DMS53 treated with DMSO at 0.1 percent for 48 hours (cell line): Measurements from ENCODE around the gene HCFC1.
"Not testable (repeated sequence)": the region's sequence is repeated elsewhere in the genome, so short reads cannot be mapped to it uniquely, and the experiment has no call there.

Experiments
- DNase-seq: peaks from one replicate; lab custom pipeline; 2025; ENCODE audit not compliant: unreplicated experiment; lab: John Stamatoyannopoulos, UW

Gene HCFC1

GRCh38 chrX:154010330-154011087 lies 38.9 kb upstream of the HCFC1 start:
- DNase-seq = no peak

- DNase-seq = no peak
Observed at GRCh38 chrX:154008521-154008920, 36.9 kb upstream of the HCFC1 start.

DNA sequence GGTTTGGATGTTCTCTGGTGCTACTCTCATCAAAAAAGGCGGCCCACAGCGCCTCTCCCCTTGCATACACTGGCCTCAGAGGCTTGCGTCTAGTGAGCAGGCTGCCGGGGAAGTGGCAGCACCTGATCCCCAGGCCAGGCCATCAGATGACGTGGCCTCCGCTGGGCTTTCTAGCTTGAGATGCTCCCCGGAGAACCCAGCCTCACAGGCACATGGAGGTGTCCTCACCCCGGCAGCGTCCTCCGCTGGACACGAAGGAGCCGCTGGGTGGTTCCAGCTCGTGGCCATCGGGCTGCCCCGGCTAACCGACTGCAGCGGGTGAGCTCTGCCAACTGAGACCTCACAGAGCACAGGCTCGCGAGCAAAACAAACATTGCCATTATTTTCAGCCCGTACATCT lies 35.3 kb upstream of the HCFC1 start:
- no peak for DNase-seq

GRCh38 chrX:154004315-154004714 lies 32.7 kb upstream of the HCFC1 start:
- no peak for DNase-seq

DNA sequence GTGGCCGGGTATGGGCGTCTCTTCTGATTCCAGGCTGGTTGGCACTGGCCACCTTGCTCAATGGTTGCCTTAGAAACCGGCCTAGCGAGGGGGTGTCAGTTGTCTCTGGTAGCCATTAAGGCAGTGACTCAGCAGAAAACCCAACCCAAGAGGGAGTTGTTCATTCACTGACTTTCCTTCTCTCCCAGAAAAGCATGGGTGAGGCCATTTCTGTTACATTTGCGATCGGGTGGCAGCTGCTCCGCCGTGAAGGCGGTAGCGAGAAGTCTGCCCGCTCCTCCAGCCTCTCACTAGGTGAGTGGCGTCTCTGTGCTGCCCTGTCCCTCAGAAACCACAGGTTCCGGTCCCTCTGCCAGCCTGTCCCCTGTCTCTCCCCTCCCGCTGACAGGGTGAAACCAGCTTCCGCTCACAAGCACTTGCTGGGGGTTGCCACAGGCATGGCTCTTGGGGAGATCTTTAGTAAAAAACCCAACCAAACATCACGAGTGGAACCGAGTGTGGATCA lies 30.6 kb upstream of the HCFC1 start:
- DNase-seq = no peak

DNA sequence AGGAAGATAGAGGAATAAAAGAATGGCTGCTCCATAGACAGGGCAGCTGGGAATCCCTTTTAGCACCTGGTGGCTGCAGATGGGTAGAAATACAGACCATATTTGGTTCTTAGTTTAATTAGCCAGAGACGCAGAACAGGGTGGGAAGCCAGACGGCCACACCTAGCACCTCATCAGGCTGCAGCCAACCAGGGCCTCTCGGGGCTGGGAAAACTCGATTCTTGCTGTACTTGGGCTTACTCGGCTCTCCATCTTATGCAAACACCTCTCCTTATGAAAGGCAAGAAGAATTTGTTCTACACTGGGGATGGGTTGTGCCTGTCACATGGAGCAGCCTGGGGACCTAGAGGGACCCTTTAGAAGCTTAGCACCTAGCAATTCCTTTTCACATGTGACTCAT lies 28.4 kb upstream of the HCFC1 start:
- DNase-seq = no peak

DNA sequence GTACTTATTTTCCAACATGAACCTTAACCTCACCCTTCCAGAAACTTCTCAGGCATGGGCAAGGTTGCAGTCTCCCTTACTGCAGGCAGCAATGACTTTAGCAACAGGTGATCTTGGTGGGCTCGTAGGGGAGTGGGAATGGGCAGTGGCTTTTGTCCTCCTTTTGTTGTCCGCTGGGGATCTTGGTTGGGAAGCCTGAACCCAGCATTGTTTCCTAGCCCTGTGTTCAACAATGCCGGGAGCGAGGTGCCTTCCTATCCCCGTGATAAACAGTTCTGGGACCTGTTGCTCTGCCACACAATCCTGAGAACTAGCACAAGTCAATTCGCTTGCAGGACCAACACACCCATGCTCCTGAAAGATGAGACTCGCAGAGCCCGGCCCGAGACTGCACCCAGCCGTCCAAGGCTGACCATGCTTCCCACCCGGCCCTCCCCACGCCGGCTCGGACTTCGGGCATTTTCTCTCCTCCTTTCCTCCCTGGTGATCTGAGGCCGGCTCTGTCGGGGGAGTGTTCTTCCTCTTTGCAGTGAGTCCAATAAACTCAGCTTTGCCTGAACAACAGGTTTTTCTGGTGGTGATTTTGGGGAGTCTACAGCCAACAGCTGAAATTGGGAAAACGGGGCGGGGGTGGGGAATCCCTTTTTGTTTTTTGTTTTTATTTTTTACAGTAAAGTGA lies 27.9 kb upstream of the HCFC1 start:
- DNase-seq = no peak

GRCh38 chrX:153995504-153995903 lies 23.9 kb upstream of the HCFC1 start:
- no peak for DNase-seq

GRCh38 chrX:153994398-153994797 lies 22.8 kb upstream of the HCFC1 start:
- DNase-seq = not testable (repeated sequence)

DNA sequence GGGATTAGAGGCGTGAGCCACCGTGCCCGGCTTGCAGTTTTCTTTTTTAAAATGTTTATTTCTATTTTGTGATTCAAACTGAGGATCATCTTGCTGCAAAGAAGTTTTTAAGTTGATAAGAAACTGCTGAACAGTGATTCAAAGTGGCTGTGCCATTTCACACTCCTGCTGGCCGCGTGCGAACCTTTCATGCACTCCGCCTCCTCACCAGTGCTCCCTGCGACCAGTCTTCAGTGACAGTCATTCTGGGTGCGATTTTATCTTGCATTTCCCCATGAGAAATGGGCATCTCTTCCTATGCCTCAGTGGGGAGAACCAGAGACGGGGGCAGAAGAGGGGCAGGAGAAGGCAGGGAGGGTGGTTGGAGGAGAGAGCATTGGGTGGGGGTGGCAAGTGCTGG lies 22.4 kb upstream of the HCFC1 start:
- no peak for DNase-seq

DNA sequence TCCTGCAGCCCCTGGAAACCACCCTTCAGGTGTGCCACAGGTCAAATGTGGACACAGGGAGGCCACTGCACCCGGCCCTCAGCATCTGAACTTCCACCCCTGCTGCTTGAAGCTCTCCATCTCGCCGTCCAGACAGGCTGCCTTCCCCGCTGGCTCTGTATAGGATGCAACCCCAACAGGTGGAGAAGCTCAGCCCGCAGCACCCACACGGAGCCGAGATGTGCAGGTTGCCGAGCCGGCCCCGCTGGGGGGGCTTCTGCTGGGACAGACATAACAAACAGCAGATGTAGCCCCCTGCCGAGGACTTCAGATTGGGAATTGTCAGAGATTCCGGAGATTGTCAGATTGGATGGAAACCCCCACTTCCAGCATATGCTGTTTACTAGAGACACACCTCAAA lies 21.5 kb upstream of the HCFC1 start:
- DNase-seq = no peak

GRCh38 chrX:153992180-153992579 lies 20.6 kb upstream of the HCFC1 start:
- no peak for DNase-seq

- no peak for DNase-seq
Observed at GRCh38 chrX:153991013-153991580, 19.5 kb upstream of the HCFC1 start.

GRCh38 chrX:153989973-153990655 lies 18.5 kb upstream of the HCFC1 start:
- DNase-seq = no peak

- no peak for DNase-seq
Observed at GRCh38 chrX:153988493-153988892, 16.9 kb upstream of the HCFC1 start.

- no peak for DNase-seq
Observed at GRCh38 chrX:153984351-153985178, 12.9 kb upstream of the HCFC1 start.

- DNase-seq = no peak
Observed at GRCh38 chrX:153983321-153983801, 11.7 kb upstream of the HCFC1 start.

DNA sequence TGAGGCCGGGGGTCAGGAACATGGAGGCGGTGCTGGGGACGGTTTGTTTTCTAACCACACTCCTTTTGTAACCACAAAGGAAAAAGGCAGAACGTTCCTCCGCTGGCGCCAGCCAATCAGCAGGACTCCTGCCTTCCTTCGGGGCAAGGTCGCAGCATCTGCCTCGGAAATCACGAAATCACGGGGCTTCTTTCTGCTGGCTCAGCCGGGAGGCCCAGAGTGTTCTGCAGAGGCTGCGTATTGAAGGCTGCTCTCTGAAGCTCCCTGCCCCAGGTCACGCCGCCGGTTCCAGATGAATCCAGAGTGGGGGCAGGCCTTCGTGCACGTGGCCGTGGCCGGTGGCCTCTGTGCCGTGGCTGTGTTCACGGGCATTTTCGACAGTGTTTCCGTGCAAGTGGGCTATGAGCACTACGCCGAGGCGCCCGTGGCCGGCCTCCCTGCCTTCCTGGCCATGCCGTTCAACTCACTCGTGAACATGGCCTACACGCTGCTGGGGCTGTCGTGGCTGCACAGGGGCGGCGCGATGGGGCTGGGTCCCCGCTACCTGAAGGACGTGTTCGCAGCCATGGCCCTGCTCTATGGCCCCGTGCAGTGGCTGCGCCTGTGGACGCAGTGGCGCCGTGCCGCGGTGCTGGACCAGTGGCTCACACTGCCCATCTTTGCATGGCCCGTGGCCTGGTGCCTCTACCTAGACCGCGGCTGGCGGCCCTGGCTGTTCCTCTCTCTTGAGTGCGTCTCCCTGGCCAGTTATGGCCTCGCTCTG lies 10.3 kb upstream of the HCFC1 start:
- DNase-seq = no peak

GRCh38 chrX:153981231-153981630 lies 9.6 kb upstream of the HCFC1 start:
- DNase-seq = no peak

DNA sequence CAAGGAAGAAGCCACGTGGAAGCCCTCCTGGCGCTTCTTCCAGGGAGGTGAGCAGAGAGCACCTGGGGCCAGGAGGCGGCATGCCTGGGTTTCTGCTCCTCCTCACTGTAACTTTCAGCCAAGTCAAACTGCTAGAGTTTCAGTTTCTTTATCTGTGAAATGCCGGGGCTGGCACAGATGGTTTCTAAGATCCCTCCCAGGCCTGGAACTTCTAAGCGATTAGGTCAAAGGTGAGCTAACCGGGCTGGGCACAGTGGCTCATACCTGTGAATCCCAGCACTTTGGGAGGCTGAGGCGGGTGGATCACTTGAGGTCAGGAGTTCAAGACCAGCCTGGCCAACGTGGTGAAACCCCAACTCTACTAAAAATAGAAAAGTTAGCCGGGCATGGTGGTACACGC lies 8.8 kb upstream of the HCFC1 start:
- not testable (repeated sequence) for DNase-seq
